Smooth muscle cell of trachea (primary cell): Measurements from ENCODE around the gene IL18RAP. TPM values are rescaled to one million over a fixed set of nuclear protein-coding genes. Genes with fewer than 3 reads are reported as not detected.

Experiments used
- total RNA-seq: library from RNA; depleted of rRNA; stranded (reverse); fragments of >200 nt; gene quantifications from 2 replicates; pipeline ENCODE4 v1.2.1, GENCODE V29; 2014

IL18RAP gene, protein sequence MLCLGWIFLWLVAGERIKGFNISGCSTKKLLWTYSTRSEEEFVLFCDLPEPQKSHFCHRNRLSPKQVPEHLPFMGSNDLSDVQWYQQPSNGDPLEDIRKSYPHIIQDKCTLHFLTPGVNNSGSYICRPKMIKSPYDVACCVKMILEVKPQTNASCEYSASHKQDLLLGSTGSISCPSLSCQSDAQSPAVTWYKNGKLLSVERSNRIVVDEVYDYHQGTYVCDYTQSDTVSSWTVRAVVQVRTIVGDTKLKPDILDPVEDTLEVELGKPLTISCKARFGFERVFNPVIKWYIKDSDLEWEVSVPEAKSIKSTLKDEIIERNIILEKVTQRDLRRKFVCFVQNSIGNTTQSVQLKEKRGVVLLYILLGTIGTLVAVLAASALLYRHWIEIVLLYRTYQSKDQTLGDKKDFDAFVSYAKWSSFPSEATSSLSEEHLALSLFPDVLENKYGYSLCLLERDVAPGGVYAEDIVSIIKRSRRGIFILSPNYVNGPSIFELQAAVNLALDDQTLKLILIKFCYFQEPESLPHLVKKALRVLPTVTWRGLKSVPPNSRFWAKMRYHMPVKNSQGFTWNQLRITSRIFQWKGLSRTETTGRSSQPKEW
- not detected in 2 replicates for total RNA-seq

GRCh38 chr2:102422910-102423309 lies at the start of gene IL18RAP:
Gene IL18RAP (plus strand): TSS chr2:102423160. CDS start chr2:102423278, 118 bp downstream.

GRCh38 chr2:102473020-102473419 lies 50.1 kb downstream of the IL18RAP start, which contains the start of gene SLC9A4:
Gene SLC9A4 (plus strand): TSS chr2:102473226. CDS start chr2:102473760, 534 bp downstream.

Other genes starting within 250 kb of the IL18RAP start
- 0.73 and 2.3 TPM in 2 replicates for gene IL1RL2, start 236.1 kb upstream of the IL18RAP start, total RNA-seq
- gene IL1RL1, start 111.6 kb upstream of the IL18RAP start, total RNA-seq = 0.33 and 0.44 TPM in 2 replicates
- 0.44 and 0.66 TPM in 2 replicates for gene IL18R1, start 67.4 kb upstream of the IL18RAP start, total RNA-seq
- not detected in 2 replicates for gene SLC9A4, start 50.1 kb downstream of the IL18RAP start, total RNA-seq
- under 0.01 TPM in 2 replicates for gene SLC9A2, start 196.4 kb downstream of the IL18RAP start, total RNA-seq